SU-DHL-6 (cell line): ENCODE measurements around the gene TFF2.

Experiments used
- EZH2phosphoT487 ChIP-seq: fragments of 200-600 bp; sonication (generic), shearing (Covaris generic); conservative IDR thresholded peaks from 2 replicates; pipeline ENCODE4 v1.6.1; 2018; ENCODE audit warnings: mild to moderate bottlenecking, antibody characterized with exemption, low read length, moderate library complexity, mixed read lengths
- TF ChIP-seq, protein P1 (sequence below): fragments of 200-600 bp; sonication (generic); IDR thresholded peaks from one replicate; pipeline ENCODE4 v1.5.1; 2017; ENCODE audit warnings: antibody characterized with exemption, mild to moderate bottlenecking, low read length, moderate library complexity; ENCODE audit not compliant: insufficient read depth, poor library complexity, severe bottlenecking

DNA sequence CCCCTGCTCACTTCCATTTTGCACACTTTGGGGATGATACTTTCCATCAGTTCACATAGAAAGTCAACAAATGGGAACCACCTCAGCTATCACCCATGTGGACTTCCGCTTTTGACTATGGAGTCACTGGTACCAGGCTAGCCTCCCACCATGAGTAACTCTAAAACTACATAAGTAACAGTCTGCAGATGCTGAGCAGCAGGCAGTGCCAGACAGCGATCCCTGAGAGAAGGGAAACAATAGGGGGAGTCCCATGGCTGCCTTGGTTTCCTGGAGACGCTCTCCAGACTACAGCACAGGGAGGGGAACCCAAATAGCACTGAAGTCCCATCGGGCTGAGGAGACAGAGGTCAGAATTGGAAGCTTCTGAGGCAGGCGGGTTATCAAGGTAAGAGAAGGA lies 2.8 kb upstream of the TFF2 start:
- TF ChIP-seq, protein P1, sequence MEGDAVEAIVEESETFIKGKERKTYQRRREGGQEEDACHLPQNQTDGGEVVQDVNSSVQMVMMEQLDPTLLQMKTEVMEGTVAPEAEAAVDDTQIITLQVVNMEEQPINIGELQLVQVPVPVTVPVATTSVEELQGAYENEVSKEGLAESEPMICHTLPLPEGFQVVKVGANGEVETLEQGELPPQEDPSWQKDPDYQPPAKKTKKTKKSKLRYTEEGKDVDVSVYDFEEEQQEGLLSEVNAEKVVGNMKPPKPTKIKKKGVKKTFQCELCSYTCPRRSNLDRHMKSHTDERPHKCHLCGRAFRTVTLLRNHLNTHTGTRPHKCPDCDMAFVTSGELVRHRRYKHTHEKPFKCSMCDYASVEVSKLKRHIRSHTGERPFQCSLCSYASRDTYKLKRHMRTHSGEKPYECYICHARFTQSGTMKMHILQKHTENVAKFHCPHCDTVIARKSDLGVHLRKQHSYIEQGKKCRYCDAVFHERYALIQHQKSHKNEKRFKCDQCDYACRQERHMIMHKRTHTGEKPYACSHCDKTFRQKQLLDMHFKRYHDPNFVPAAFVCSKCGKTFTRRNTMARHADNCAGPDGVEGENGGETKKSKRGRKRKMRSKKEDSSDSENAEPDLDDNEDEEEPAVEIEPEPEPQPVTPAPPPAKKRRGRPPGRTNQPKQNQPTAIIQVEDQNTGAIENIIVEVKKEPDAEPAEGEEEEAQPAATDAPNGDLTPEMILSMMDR, result no peak
- TF ChIP-seq EZH2phosphoT487, result no peak
